NCI-H2081 treated with DMSO at 0.1 percent for 48 hours (cell line): Measurements from ENCODE around the gene LRP5.
A peak's percentile ranks its signal among the peaks of the same experiment; 100 is the strongest.
"Not testable (repeated sequence)": the region's sequence is repeated elsewhere in the genome, so short reads cannot be mapped to it uniquely, and the experiment has no call there.

Experiments
- DNase-seq: peaks from one replicate; lab custom pipeline; 2025; lab: John Stamatoyannopoulos, UW

LRP5 gene

GRCh38 chr11:68444566-68444965 is 132.2 kb downstream of the LRP5 start:
- no peak for DNase-seq

DNA sequence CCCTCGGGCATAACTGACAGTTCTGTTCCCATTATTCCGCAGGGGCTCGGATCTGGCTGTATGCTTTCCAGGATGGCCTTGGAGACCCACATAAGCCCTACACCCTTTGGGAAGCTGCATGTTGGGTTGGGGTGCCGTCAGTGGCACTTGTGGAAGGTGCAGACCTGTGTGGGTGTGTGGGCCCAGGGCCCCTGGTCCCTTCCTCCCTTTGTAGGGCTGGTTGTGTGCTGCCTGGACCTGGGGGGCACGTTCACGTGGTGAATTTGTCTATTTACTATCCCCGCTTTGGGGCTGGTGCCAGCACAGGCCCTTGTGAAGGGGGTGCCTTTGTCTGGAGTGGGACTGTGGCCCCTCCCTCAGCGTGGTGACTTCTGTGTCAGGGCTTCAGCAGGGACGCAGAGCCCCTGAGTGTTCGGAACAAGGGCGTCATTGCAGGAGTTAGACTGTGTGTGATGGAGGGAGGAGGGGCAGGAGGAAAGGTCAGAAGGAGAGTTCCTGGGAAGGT is 133.2 kb downstream of the LRP5 start:
- DNase-seq: no peak

DNA sequence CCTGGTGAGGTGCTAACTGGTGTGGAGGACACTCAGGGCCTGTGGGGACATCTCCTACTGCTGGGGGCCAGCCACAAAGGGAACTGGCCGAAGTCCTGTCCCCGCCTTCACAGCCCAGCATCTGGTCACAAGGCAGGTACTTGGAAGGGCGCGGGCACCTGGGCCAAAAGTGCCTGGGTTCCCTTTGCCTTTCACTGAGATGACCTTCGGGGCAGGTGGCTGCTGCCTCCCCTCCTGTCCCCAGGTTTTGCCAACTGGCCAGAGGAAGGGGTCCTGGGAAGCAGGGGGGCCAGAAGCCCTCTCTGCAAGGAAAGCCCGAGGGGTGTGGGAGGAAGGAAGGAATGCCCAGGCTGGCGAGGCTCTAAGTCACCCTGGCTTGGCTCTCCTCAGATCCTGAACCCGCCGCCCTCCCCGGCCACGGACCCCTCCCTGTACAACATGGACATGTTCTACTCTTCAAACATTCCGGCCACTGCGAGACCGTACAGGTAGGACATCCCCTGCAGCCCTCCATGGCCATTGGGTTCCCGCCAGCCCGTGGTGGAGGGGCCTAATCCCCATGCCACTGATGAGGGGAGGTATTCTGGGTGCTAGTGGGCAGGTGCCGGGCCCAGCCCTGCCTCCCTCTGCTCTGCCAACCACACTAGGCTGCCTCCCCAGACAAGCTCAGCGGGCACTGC is 133.8 kb downstream of the LRP5 start:
- DNase-seq: no peak

DNA sequence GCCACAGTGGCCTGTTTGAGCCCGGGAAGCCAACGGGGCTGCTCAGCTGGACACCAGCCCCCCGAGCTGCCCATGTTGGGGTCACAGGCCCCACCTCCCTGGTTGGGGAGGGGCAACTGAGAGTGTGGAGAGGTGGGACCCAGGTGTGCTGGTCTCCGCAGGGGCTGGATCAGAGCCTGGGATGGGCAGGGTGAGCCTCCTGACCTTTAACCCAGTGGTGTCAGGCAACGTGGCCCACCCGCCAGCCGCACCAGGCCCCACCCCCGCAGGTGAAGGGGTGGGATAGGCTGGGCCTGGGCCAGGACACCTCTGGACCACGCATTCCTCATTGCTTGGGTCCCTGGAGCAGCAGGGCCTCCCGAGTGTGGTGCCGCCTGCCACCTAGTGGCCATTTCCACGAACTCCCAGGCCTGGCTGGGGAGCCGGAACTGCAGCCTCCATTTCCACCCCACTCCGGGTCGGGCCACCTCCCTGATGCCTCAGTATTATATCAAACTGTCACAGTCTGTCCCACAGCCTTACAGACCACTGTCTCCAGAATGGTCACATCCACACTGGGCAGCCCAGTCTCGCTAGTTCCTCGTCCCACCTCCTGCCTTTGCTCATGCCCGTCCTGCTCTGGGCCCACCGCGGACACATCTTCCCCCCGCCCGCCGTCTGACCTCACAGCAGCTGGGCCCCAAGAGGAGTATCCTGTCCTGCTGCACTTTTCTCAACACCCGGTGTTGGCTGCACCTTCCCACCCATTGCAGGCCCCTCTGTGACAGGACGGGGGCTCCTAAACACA is 134.8 kb downstream of the LRP5 start:
- DNase-seq: no peak

DNA sequence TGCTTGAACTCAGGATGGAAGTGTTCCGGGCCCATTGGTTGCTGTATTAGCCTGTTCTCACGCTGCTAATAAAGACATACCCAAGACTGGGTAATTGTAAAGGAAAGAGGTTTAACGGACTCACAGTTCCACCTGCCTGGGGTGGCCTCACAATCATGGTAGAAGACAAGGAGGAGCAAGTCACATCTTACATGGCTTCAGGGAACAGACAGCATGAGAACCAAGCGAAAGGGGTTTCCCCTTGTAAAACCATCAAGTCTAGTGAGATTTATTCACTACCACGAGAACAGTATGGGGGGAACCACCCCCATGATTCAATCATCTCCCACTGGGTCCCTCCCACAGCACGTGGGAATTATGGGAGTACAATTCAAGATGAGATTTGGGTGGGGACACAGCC is 135.5 kb downstream of the LRP5 start:
- DNase-seq: not testable (repeated sequence)

GRCh38 chr11:68448604-68449011 is 136.2 kb downstream of the LRP5 start:
- DNase-seq: no peak

DNA sequence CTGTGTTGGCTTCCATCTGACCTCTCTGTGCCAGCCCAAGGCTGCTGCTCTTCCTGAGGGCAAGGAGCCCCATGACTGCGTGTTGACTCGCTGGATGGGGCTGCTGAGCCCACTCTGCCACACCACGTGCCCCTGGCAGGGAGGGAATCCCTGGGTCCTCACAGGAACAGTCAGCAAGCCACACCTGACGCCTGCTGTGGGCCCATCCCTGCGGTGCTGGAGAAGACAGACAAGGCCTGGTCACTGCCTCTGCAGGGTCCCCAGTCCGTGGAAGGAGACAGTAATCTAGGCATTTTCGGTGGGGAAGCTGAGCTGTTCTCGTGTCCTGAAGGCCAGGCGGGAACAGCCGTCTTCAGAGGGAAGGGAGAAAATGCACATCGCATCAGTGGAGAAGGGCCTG is 137.6 kb downstream of the LRP5 start:
- no peak for DNase-seq

DNA sequence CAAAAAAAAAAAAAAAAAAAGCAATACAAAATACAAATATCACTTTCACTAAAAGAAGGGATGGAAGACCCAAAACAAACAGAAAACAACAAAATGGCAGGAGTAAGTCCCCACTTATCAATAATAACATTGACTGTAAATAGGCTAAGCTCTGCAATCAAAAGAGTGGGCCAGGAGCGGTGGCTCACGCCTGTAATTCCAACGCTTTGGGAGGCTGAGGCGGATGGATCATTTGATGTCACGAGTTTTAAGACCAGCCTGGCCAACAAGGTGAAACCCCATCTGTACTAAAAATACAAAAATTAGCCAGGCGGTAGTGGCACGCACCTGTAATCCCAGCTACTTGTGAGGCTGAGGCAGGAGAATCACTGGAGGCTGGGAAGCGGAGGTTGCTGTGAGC is 138.3 kb downstream of the LRP5 start:
- DNase-seq: no peak

DNA sequence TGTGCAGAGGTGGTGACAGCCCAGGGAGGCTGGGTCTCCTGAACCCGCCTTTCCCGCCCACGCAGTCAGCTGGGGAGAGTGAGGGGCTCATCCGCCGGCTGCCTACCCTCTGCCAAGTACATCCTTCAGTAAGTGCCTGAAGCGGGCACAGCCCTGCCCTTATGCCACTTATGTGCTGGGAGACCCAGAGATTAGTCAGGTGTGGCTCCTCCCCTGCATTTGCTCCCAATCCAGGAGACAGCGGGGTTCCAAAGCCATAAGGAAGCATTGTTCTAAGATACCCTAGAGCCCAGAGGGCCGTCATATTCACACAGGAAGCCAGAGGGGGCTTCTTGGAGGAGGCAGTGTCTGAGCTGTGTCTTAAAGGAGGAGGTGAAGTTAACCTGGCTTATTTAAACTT is 142.4 kb downstream of the LRP5 start:
- no peak for DNase-seq

GRCh38 chr11:68455485-68455884 is 143.1 kb downstream of the LRP5 start:
- DNase-seq: no peak

GRCh38 chr11:68457216-68457897 is 145.0 kb downstream of the LRP5 start:
- DNase-seq: no peak

- DNase-seq: no peak
Measured at GRCh38 chr11:68457898-68458249, 145.5 kb downstream of the LRP5 start.

GRCh38 chr11:68458340-68458739 is 145.9 kb downstream of the LRP5 start:
- not testable (repeated sequence) for DNase-seq

DNA sequence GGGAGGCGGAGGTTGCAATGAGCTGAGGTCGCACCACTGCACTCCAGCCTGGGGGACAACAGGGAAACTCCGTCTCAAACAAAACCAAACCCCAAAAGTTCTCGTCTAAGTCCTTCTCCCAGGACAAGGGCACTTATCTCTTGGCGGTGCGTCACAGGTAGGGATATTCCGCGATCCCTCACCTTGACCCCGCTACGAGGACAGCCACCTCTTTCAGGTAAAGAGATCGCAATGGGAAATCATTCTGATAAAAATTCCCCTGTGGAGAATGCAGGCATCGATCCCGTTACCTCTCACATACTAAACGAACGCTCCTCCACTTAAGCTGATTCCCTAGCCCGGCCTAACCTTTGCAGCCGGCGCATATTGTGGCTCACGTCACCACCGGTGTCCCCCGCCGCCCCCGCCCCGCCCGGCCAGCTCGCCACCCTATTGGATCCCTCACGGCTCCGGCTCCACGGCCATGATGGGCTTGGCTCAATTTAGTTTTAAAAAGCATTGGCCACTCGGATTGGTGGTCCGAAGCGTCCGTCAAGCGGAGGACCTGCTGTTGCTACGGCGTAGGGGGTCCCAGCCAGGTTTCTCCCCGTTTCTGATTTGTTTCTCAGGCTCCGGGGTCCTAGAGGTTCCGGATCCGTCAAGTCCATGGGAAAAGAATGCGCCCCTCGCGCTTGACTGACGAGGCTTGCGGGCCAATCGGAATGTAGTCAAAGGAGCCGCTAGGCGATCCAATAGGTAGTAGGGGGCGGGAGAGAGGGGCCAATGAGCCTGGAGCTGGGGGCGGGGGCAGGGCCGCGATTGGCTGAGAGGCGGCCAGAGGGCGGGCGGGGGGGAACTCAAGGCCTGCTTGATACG is 147.7 kb downstream of the LRP5 start:
- peak; percentile 94 for DNase-seq

DNA sequence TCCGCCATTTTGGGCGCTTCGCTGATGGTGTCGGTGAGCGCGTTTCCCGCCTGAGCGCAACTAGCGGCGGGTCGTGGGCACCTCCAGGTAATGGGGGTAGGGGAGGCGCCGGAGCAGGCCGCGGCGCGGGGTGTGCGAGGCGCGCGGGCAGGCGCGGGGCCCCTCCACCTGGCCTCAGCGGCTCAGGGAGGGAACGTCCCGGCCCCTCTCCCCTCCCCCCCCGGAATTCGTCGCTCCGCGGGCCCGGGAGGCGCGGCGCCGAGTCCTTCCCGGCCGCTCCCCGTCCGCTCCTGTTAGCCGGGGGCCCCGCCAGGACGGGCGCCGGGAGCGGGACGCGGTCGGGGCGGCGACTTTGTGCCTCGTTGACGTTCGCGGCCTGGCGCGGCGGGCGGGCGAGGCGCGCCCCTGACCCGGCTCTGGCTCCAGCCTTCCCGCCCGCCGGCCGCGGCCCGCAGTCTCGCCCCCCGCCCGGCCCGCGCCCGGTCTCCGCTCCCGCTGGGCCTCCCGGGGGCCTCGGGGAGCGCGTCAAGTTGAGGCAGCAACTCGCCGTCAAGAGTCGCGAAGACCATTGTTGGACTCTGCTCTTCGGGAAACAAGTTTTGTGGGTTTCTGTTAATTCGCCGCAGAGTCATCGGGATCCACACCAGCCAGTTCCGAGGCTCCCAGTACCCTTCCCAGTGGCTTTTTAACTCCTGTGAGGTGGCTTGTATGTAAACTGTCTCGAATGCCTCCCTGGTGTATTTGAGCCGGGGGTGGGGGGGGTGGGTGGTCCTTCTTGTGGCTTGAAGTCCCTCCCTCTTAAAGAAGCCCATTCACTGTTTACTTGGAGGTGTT is 148.6 kb downstream of the LRP5 start, which contains the start of gene PPP6R3:
TSS of gene PPP6R3 (plus strand) at position 12 of the 834 bp plus-strand sequence. CDS start 76,913 bp downstream, outside the sequence.
- DNase-seq: no peak

DNA sequence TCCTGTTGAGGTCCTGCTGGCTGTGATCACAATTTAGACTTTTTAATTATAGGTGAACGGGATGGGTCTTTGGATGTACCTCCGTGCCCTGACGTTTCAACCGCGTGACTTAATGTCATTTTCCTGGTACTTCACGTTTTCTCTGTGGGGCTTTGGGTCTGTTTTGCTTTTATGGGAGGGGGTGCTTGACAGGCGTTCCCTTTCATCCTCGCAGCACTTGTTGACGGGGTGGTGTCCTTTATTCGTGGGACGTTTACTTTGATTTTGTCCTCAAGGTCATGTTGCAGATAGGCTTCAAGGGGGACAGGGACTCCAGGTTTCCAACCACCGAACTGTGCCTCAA is 149.2 kb downstream of the LRP5 start:
- no peak for DNase-seq

GRCh38 chr11:68463714-68464113 is 151.3 kb downstream of the LRP5 start:
- DNase-seq: no peak

DNA sequence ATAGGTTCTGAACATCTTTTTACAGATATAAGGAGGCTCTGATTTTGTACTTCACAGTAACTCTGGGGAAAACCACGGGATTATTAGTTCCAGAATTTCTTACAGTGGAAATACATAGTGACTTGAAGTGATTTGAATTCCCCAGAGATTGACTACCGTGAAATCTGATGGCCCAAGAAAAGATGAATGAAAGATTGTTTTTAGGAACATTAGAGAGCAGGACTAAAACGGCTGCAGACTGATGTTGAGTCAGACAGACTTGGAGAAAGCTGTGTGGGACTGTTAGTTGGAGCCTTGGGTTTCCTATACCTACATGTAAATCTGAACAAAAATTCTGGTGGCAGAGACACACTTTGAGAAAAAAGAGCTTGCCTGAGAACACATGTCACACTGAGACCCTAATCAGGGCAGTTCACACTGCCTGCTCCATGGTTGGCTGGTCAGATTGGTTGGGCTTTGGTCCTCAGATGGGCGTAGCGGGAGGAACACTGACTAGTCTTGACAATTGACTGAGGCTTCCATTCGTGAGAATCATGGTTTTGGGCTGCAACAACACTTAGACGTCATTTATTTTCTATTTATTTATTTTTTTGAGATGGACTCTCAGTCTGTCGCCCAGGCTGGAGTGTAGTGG is 154.9 kb downstream of the LRP5 start:
- no peak for DNase-seq

DNA sequence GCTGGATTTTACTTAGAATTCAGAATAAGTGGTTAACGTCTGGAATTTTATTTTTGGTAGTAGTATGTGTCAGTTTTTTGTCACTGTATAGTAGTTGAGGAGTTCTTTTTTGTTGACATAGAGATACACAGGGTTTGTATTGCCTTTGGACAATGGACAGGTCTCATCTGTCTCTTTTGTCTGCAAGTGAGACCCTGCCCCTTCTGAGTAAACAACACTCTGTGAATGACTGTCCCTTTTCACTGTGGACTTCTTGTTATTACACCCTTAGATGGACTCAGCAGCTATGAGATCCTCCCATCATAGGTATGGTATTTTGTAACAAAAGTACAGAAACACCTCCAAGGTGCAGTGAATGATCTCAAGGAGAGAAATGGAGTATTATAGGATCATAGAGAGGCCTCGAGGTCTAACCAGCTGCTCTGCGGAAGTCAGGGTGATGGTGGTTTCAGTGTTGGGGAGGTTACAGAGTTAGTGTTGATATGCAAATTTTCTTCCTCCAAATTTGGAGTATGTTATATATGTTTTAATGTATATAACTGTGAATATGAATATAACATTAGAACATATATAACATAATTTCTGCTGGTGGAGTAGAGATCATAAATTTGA is 155.9 kb downstream of the LRP5 start:
- DNase-seq: no peak

GRCh38 chr11:68469122-68469521 is 156.7 kb downstream of the LRP5 start:
- no peak for DNase-seq
